Fibroblast of lung (primary cell): ENCODE results near the gene ZNF775. TPM values are rescaled to one million over a fixed set of nuclear protein-coding genes. Genes with fewer than 3 reads are reported as not detected.

Experiments
- DNase-seq, 2 donors: peaks; one replicate each; pipeline versions ENCODE4 v3.0.0 to v3.0.0-alpha.2; 2010; ENCODE audit warnings: low read depth in 2 of 2
- H2AFZ ChIP-seq: 2 replicates; pipeline ENCODE4 v1.5.1; 2012; ENCODE audit warnings: low read length, control low read depth, inconsistent platforms
- H3K27ac ChIP-seq: 2 replicates; pipeline ENCODE4 v1.5.1; 2011; ENCODE audit warnings: low read length, control low read depth; ENCODE audit not compliant: insufficient read depth
- H3K27me3 ChIP-seq: 2 replicates; pipeline ENCODE4 v1.5.1; 2011; ENCODE audit warnings: mild to moderate bottlenecking, low read length; ENCODE audit not compliant: control insufficient read depth, insufficient read depth
- H3K36me3 ChIP-seq: 2 replicates; pipeline ENCODE4 v1.5.1; 2011; ENCODE audit warnings: low read length; ENCODE audit not compliant: control insufficient read depth, insufficient read depth
- H3K4me1 ChIP-seq: 2 replicates; pipeline ENCODE4 v1.5.1; 2011; ENCODE audit warnings: low read length; ENCODE audit not compliant: control insufficient read depth, insufficient read depth; ENCODE audit errors: extremely low read depth
- H3K4me2 ChIP-seq: 2 replicates; pipeline ENCODE4 v1.5.1; 2011; ENCODE audit warnings: low read length, control low read depth; ENCODE audit not compliant: insufficient read depth; ENCODE audit errors: extremely low read depth
- H3K4me3 ChIP-seq, 4 experiments: fragments of 200-600 bp in 1 of 4; sonication (generic) in 1 of 4; replicated peaks in 1 of 4; 2 replicates each; pipeline ENCODE4 v1.5.1; 2011 to 2016; ENCODE audit warnings: low read length in 4 of 4, low read depth in 3 of 4, mild to moderate bottlenecking in 3 of 4, control low read depth in 2 of 4, inconsistent platforms in 1 of 4, mixed read lengths in 1 of 4; ENCODE audit not compliant: insufficient read depth in 1 of 4; ENCODE audit errors: control extremely low read depth in 1 of 4
- H3K79me2 ChIP-seq: 2 replicates; pipeline ENCODE4 v1.5.1; 2012; ENCODE audit warnings: mild to moderate bottlenecking, low read length, inconsistent platforms; ENCODE audit not compliant: control insufficient read depth, insufficient read depth
- H3K9ac ChIP-seq: 2 replicates; pipeline ENCODE4 v1.5.1; 2011; ENCODE audit warnings: mild to moderate bottlenecking, low read length, control low read depth; ENCODE audit not compliant: insufficient read depth
- H3K9me3 ChIP-seq: 2 replicates; pipeline ENCODE4 v1.5.1; 2012; ENCODE audit warnings: low read depth, low read length; ENCODE audit not compliant: control insufficient read depth, insufficient read depth
- H4K20me1 ChIP-seq: 2 replicates; pipeline ENCODE4 v1.5.1; 2011; ENCODE audit warnings: low read length; ENCODE audit not compliant: control insufficient read depth, insufficient read depth; ENCODE audit errors: extremely low read depth
- CTCF ChIP-seq, 2 donors: IDR thresholded peaks in 1 of 2; conservative IDR thresholded peaks in 1 of 2; 1 replicate in 1 of 2; 2 replicates in 1 of 2; pipeline ENCODE4 v1.5.1; 2011 to 2012; ENCODE audit warnings: low read length in 2 of 2, control low read depth in 1 of 2, inconsistent platforms in 1 of 2, low read depth in 1 of 2, mild to moderate bottlenecking in 1 of 2
- EZH2 ChIP-seq: IDR thresholded peaks from 2 replicates; pipeline ENCODE4 v1.5.1; 2012; ENCODE audit warnings: low read length, control low read depth, mild to moderate bottlenecking; ENCODE audit errors: missing control alignments
- polyA plus RNA-seq, 2 donors: library from polyadenylated mRNA; depleted of rRNA in 1 of 2; stranded (reverse) in 1 of 2; unstranded in 1 of 2; fragments of >200 nt; gene quantifications; 2 replicates each; pipeline ENCODE4 v1.2.1, GENCODE V29; 2011 to 2012; ENCODE audit warnings: missing spikeins in 1 of 2
- total RNA-seq: library from RNA; depleted of rRNA; stranded (reverse); fragments of >200 nt; gene quantifications from 2 replicates; pipeline ENCODE4 v1.2.1, GENCODE V29; 2014

ZNF775 gene
- total and polyA plus RNA-seq, 2 donors (not counting 1 experiment from before 2014, with no cell fraction given): 1.2 to 9.6 TPM

GRCh38 chr7:150417863-150418262 is 38.7 kb downstream of the ZNF775 start:
- Histone ChIP-seq H3K27ac (no peak overlapping the region), H3K4me2 (no peak overlapping the region), H2AFZ (no peak overlapping the region), H3K4me3 (no peak overlapping the region), H3K9me3 (no peaks in the 10 kb centered on the region), H3K36me3 (no peaks in the 10 kb centered on the region), H3K79me2 (no peaks in the 10 kb centered on the region), H3K4me1 (no peaks in the 10 kb centered on the region), H4K20me1 (no peaks in the 10 kb centered on the region), H3K27me3 (peaks cover 3% of the 10 kb centered on the region), H3K9ac (no peak overlapping the region)
- no peak for DNase-seq
- peak in 1 of 2 donors; percentile 6 for TF ChIP-seq CTCF (conservative IDR thresholded peaks at IDR 0.05 in 1 of 2, IDR thresholded peaks at IDR 0.05 in 1 of 2; ENCODE audit: low read depth in 1 of 2, low read length in 2 of 2)
- no peak for TF ChIP-seq EZH2

DNA sequence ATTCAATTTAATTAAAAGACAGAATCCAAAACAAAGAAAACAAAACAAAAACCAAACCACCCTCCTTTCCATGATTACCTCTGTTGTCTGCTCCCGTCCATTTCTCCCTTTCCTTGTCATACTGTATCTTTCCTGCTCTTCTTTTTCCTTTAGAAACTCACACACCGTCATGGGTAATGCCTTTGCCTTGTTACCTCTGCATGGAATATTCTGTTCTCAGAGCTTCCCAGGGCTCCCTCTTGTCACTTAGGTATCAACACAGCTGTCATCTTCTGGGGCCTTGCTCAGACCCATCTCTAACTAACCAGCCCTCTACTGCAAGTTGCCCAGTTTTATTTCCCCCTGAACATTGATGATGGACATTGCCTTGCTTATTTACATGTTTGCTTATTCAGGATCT is 41.1 kb downstream of the ZNF775 start:
- H3K27ac ChIP-seq: no peak overlapping the region
- H3K4me3 ChIP-seq: no peak overlapping the region
- H3K4me1 ChIP-seq: no peaks in the 10 kb centered on the region
- H3K79me2 ChIP-seq: no peaks in the 10 kb centered on the region
- no peak for TF ChIP-seq CTCF (conservative IDR thresholded peaks at IDR 0.05 in 1 of 2, IDR thresholded peaks at IDR 0.05 in 1 of 2; ENCODE audit: low read depth in 1 of 2, low read length in 2 of 2)
- no peak for TF ChIP-seq EZH2
- no peak overlapping the region for H2AFZ ChIP-seq
- no peak overlapping the region for H3K9ac ChIP-seq
- DNase-seq: no peak
- H4K20me1 ChIP-seq: no peaks in the 10 kb centered on the region
- no peaks in the 10 kb centered on the region for H3K27me3 ChIP-seq
- no peaks in the 10 kb centered on the region for H3K36me3 ChIP-seq
- no peaks in the 10 kb centered on the region for H3K9me3 ChIP-seq
- H3K4me2 ChIP-seq: no peak overlapping the region

DNA sequence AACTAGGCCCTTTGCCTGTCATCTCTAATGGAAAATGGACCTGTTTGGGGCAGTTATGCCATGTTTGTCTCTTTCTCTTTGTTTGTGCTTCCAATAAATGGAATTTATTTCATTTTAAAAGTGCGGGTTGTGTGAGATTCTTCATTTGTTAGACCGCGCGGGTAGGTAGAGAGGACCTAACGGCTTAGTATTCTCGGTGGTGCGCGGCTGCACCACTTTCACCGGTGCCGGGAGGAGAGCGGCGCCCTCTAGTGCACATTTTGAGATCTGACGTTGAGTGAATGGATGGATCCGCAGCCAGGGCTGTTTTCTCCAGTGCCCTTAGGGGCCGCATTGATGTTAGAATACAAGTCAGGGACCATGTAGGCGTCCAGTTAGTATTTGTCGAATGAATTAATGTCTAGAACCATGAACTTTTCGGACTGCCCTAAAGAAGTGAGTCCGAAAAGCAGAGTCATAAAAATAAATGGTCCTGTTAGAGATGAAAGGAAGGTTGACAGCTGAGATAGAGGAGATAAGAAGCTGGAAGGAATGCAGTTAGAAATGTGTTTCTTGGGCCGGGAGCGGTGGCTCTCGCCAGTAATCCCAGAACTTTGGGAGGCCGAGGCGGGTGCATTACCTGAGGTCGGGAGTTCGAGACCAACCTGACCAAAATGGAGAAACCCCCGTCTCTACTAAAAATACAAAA is 42.0 kb downstream of the ZNF775 start:
- H3K4me2 ChIP-seq: no peak overlapping the region
- H3K9ac ChIP-seq: no peak overlapping the region
- no peaks in the 10 kb centered on the region for H4K20me1 ChIP-seq
- no peaks in the 10 kb centered on the region for H3K4me1 ChIP-seq
- no peaks in the 10 kb centered on the region for H3K36me3 ChIP-seq
- peak; percentile 57 to 70 for DNase-seq
- no peak overlapping the region for H2AFZ ChIP-seq
- H3K79me2 ChIP-seq: no peaks in the 10 kb centered on the region
- no peak overlapping the region for H3K27ac ChIP-seq
- no peaks in the 10 kb centered on the region for H3K27me3 ChIP-seq
- TF ChIP-seq EZH2 (no peak), CTCF (conservative IDR thresholded peaks at IDR 0.05 in 1 of 2, IDR thresholded peaks at IDR 0.05 in 1 of 2; ENCODE audit: low read depth in 1 of 2, low read length in 2 of 2) (peak; percentile 76 to 80)
- no peak overlapping the region for H3K4me3 ChIP-seq
- H3K9me3 ChIP-seq: no peaks in the 10 kb centered on the region
